DND-41 (cell line): ENCODE measurements around the gene TTC39A.
A peak's percentile ranks its signal among the peaks of the same experiment; 100 is the strongest.

ENCODE experiments used
- ATAC-seq: fragments of 200-7000 bp; cut with Tn5 transposase; 3 replicates; pipeline ENCODE4 v1.9.1; 2021; ENCODE audit warnings: low read depth; ENCODE audit not compliant: insufficient read depth
- DNase-seq: peaks from one replicate; pipeline ENCODE4 v3.0.0-alpha.2; 2020
- H2AFZ ChIP-seq: 2 replicates; pipeline ENCODE4 v1.6.0; 2012; ENCODE audit warnings: low read depth, low read length
- H3K27ac ChIP-seq: 2 replicates; pipeline ENCODE4 v1.5.1; 2012; ENCODE audit warnings: low read length, inconsistent platforms
- H3K27me3 ChIP-seq: fragments of 200-600 bp; sonication (generic); 2 replicates; pipeline ENCODE4 v1.6.0; 2012; ENCODE audit warnings: low read length, mild to moderate bottlenecking, inconsistent platforms; ENCODE audit not compliant: insufficient read depth, poor library complexity
- H3K36me3 ChIP-seq: 2 replicates; pipeline ENCODE4 v1.5.1; 2012; ENCODE audit warnings: low read length, inconsistent platforms; ENCODE audit not compliant: insufficient read depth
- H3K4me1 ChIP-seq: 2 replicates; pipeline ENCODE4 v1.5.1; 2012; ENCODE audit warnings: mild to moderate bottlenecking, low read length; ENCODE audit not compliant: insufficient read depth
- H3K4me2 ChIP-seq: 2 replicates; pipeline ENCODE4 v1.6.0; 2012; ENCODE audit warnings: mild to moderate bottlenecking, moderate library complexity, low read length, inconsistent platforms; ENCODE audit not compliant: insufficient read depth
- H3K4me3 ChIP-seq, 2 experiments: fragments of 200-600 bp in 1 of 2; shearing (Covaris generic) in 1 of 2; 2 replicates each; pipeline ENCODE4 v1.5.1; 2012 to 2016; ENCODE audit warnings: inconsistent platforms in 2 of 2, low read length in 2 of 2, mild to moderate bottlenecking in 2 of 2, low read depth in 1 of 2, moderate library complexity in 1 of 2
- H3K79me2 ChIP-seq: 2 replicates; pipeline ENCODE4 v1.6.0; 2012; ENCODE audit warnings: low read length, inconsistent platforms; ENCODE audit not compliant: insufficient read depth
- H3K9ac ChIP-seq: 2 replicates; pipeline ENCODE4 v1.6.0; 2012; ENCODE audit warnings: low read depth, mild to moderate bottlenecking, inconsistent platforms, low read length, moderate library complexity
- H3K9me3 ChIP-seq: 2 replicates; pipeline ENCODE4 v1.5.1; 2012; ENCODE audit warnings: low read length, moderate library complexity, mild to moderate bottlenecking, inconsistent platforms; ENCODE audit not compliant: insufficient read depth, severe bottlenecking
- H4K20me1 ChIP-seq: 2 replicates; pipeline ENCODE4 v1.6.0; 2012; ENCODE audit warnings: low read length; ENCODE audit not compliant: insufficient read depth
- CTCF ChIP-seq: IDR thresholded peaks from 2 replicates; pipeline ENCODE4 v1.5.1; 2012; ENCODE audit warnings: borderline replicate concordance, low read length, moderate library complexity, mild to moderate bottlenecking; ENCODE audit not compliant: poor library complexity, severe bottlenecking; ENCODE audit errors: extremely low read depth
- EZH2 ChIP-seq: IDR thresholded peaks from 3 replicates; pipeline ENCODE4 v1.6.1; 2012; ENCODE audit warnings: borderline replicate concordance, low read depth, mild to moderate bottlenecking, moderate library complexity, low read length, inconsistent platforms; ENCODE audit not compliant: severe bottlenecking

Gene TTC39A

GRCh38 chr1:51317798-51318197, 12.6 kb downstream of the TTC39A start:
- Histone ChIP-seq H3K9ac (no peak overlapping the region), H4K20me1 (no peaks in the 10 kb centered on the region)
- no peak for ATAC-seq

GRCh38 chr1:51316846-51317120, 13.6 kb downstream of the TTC39A start:
- H3K9me3 ChIP-seq, result no peaks in the 10 kb centered on the region
- H2AFZ ChIP-seq, result no peak overlapping the region
- ATAC-seq (peak; percentile 80), DNase-seq (peak; percentile 56)
- H4K20me1 ChIP-seq, result no peaks in the 10 kb centered on the region
- H3K9ac ChIP-seq, result no peak overlapping the region
- no peak overlapping the region for H3K4me2 ChIP-seq
- H3K27ac ChIP-seq, result no peak overlapping the region
- peaks cover 17% of the 10 kb centered on the region for H3K4me1 ChIP-seq
- no peak overlapping the region for H3K4me3 ChIP-seq
- H3K36me3 ChIP-seq, result no peaks in the 10 kb centered on the region
- H3K27me3 ChIP-seq, result no peaks in the 10 kb centered on the region
- TF ChIP-seq CTCF, result no peak
- no peak for TF ChIP-seq EZH2
- H3K79me2 ChIP-seq, result no peaks in the 10 kb centered on the region

More at GRCh38 chr1:51317798-51318197, 12.6 kb downstream of the TTC39A start:
- H2AFZ ChIP-seq, result no peak overlapping the region
- H3K4me2 ChIP-seq, result no peak overlapping the region
- no peak for DNase-seq
- no peaks in the 10 kb centered on the region for H3K27me3 ChIP-seq
- H3K9me3 ChIP-seq, result no peaks in the 10 kb centered on the region
- H3K4me3 ChIP-seq, result no peak overlapping the region
- no peak overlapping the region for H3K27ac ChIP-seq
- TF ChIP-seq CTCF (no peak), EZH2 (no peak)
- H3K79me2 ChIP-seq, result no peaks in the 10 kb centered on the region
- no peaks in the 10 kb centered on the region for H3K36me3 ChIP-seq
- peaks cover 17% of the 10 kb centered on the region for H3K4me1 ChIP-seq

DNA sequence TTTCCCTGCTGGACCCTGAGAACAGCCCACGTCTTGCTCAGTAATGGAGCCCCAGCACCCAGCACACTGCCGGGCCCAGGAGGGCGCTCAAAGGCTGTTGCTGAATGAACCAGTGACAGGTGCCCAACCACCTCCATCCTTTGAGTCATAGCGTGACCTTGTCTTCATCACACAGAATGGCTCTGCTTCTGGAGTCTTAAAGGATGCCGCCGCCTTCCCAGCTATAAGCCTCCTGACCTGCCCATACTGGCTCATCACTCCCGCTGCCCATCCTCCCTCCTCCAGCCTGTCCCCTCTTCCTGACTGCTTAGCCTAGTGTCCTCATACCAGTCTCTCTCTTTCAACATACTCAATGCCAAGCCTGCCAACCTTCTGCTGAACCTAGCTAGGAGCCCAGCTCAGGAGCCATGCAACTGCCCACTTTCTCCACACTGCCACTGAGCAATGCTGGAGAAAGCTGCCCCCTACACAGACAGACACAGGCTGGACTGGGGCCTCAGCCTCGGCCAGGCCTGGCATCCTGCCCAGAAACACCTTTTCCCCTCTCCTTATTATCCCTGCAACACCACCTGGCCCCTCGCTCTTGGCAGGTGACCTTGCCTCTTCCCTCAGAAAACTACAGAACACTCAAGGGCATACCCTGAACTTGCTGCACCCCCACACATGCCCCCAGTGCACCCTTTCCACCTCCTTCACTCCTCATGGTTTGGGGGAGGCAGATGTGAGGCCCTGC, 14.1 kb downstream of the TTC39A start:
- no peak for DNase-seq
- Histone ChIP-seq H3K4me1 (peaks cover 17% of the 10 kb centered on the region), H3K9ac (no peak overlapping the region), H3K27ac (no peak overlapping the region), H3K9me3 (no peaks in the 10 kb centered on the region), H2AFZ (no peak overlapping the region), H3K79me2 (no peaks in the 10 kb centered on the region), H3K27me3 (no peaks in the 10 kb centered on the region), H3K4me2 (no peak overlapping the region), H3K4me3 (no peak overlapping the region), H4K20me1 (no peaks in the 10 kb centered on the region), H3K36me3 (no peaks in the 10 kb centered on the region)
- TF ChIP-seq EZH2 (no peak), CTCF (no peak)
- no peak for ATAC-seq

GRCh38 chr1:51314974-51315373, 15.4 kb downstream of the TTC39A start:
- Histone ChIP-seq H3K4me2 (no peak overlapping the region), H3K9me3 (no peaks in the 10 kb centered on the region), H3K27me3 (no peaks in the 10 kb centered on the region), H3K27ac (no peak overlapping the region), H4K20me1 (no peaks in the 10 kb centered on the region), H3K4me1 (peaks cover 17% of the 10 kb centered on the region), H3K79me2 (no peaks in the 10 kb centered on the region), H3K4me3 (no peak overlapping the region), H3K36me3 (no peaks in the 10 kb centered on the region), H2AFZ (no peak overlapping the region), H3K9ac (no peak overlapping the region)
- ATAC-seq (no peak), DNase-seq (no peak)
- no peak for TF ChIP-seq EZH2
- TF ChIP-seq CTCF, result no peak
